Mucosa of descending colon (tissue), 3 donors: ENCODE measurements around the gene RBM26. TPM values are rescaled to one million over a fixed set of nuclear protein-coding genes. Genes with fewer than 3 reads are reported as not detected.

Experiments
- ATAC-seq: fragments of 200-7000 bp; cut with Tn5 transposase; one replicate; pipeline ENCODE4 v1.9.1; 2020; ENCODE audit warnings: mild to moderate bottlenecking, moderate library complexity
- DNase-seq, 3 donors: peaks; one replicate each; pipeline ENCODE4 v3.0.0-alpha.2; 2020
- H3K36me3 ChIP-seq: fragments of 200-600 bp; one replicate; pipeline ENCODE4 v1.8.0; 2021; ENCODE audit warnings: low read depth, mild to moderate bottlenecking
- H3K4me1 ChIP-seq: fragments of 200-600 bp; one replicate; pipeline ENCODE4 v1.8.0; 2021; ENCODE audit warnings: low read depth, mild to moderate bottlenecking
- H3K4me3 ChIP-seq: fragments of 200-600 bp; one replicate; pipeline ENCODE4 v1.8.0; 2021; ENCODE audit warnings: mild to moderate bottlenecking
- H3K9me3 ChIP-seq: fragments of 200-600 bp; one replicate; pipeline ENCODE4 v1.8.0; 2021; ENCODE audit warnings: mild to moderate bottlenecking
- CTCF ChIP-seq: fragments of 200-600 bp; IDR thresholded peaks from one replicate; pipeline ENCODE4 v1.8.0; 2022; ENCODE audit warnings: antibody characterized with exemption, mild to moderate bottlenecking
- intact Hi-C, 2 donors: fragments of 100-400 bp; cut with DNase I in 1 of 2; cut with micrococcal nuclease in 1 of 2; formaldehyde crosslinking; loops; one replicate each; pipeline versions ENCODE4 v1.11.0 to v1.11.1; 2022; cut with DNase I, micrococcal nuclease
- total RNA-seq, 3 donors: library from RNA; stranded (reverse); fragmentation: NEBNext Ultra II Directional in 2 of 3; extraction: Animal tissue kit (Norgen Biotek cat#: 25700) in 2 of 3; gene quantifications; one replicate each; pipeline versions ENCODE4 v1.2.1 to v1.2.4, GENCODE V29; 2021 to 2023
- donor health status: DM: no; HTN: no; CAD: no; lungs with moderate emphysema.
- donor health status: DM: no; HTN: no; CAD: no.
- donor health status: DM: no; HTN: yes; CAD: no.

The RBM26 gene
- total RNA-seq, 3 donors from 2014 or later = 34.0 to 42.8 (median 35.6) TPM

DNA sequence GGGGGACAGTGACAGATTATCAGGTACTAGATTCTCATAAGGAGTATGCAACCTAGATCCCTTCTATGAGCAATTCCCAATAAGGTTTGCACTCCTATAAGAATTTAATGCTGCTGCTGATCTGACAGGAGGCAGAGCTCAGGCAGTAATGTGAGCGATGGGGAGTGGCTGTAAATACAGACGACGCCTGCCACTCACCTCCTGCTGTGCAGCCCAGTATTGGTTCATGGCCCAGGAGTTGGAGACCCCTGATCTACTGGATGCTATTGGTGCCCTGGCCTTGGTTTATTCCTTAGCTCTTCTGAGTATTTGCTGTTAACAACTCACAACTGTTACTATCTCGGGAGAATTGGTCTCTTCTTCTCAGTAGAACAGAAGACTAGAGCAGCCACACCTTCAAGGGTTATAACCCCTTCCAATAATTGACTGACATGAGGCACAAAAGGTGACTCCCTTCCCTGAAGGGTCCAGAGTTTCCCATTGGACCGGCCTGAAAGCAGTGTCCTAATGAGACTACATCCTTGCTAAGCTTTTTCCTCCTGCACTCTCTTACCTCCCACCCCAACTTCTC is 35.0 kb upstream of the RBM26 start:
- ATAC-seq = peak; percentile 87
- no peak overlapping the region for H3K4me3 ChIP-seq
- peak; percentile 54 to 66 (median 56) for DNase-seq

DNA sequence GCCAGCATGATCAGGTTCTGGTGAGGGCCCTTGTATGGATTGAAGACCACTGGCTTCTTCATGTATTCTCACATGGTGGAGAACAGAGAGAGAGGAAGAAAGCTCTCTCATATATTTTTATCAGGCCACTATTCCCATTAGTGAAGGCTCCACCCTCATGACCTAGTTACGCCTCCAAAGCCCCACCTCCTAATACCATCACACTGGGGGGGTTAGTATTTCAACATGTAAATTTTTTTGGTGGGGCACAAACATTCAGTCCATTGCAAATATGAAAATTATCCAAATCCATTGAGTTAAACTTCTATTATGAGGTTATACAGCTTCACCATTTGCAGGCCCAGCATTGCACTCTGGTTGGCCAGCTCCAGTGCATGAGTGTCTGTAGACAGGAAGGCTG is 33.2 kb upstream of the RBM26 start:
- Histone ChIP-seq H3K9me3 (no peaks in the 10 kb centered on the region), H3K4me1 (peaks cover 22% of the 10 kb centered on the region), H3K36me3 (no peaks in the 10 kb centered on the region), H3K4me3 (no peak overlapping the region)
- intact Hi-C loops = no loop called here
- ATAC-seq (no peak), DNase-seq (no peak)
- TF ChIP-seq CTCF = no peak

More for the DNA sequence above, 35.0 kb upstream of the RBM26 start:
- no peak for TF ChIP-seq CTCF
- intact Hi-C loops = no loop called here
- Histone ChIP-seq H3K36me3 (no peaks in the 10 kb centered on the region), H3K9me3 (no peaks in the 10 kb centered on the region), H3K4me1 (peaks cover 22% of the 10 kb centered on the region)

DNA sequence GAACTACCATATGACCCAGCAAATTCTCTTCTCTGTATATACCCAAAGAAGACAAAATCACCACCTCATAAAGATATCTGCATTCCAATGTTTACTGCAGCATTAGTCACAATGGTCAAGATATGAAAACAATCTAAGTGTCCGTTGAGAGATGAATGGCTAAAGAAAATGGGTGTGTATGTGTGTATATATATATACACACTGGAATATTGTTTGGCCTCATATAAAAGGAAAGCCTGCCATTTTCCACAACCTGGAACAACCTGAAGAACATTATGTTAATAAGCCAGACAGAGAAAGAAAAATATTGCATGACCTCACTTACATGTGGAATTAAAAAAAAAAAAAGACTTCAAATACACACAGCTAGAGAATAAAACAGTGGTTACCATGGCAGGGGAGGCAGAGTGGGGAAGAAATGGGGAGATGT is 29.5 kb upstream of the RBM26 start:
- Histone ChIP-seq H3K9me3 (no peaks in the 10 kb centered on the region), H3K4me3 (no peak overlapping the region), H3K4me1 (peaks cover 12% of the 10 kb centered on the region), H3K36me3 (no peaks in the 10 kb centered on the region)
- ATAC-seq = peak; percentile 97
- no peak for TF ChIP-seq CTCF
- peak in 1 of 3 donors; percentile 34 for DNase-seq
- intact Hi-C loops = no loop called here

- intact Hi-C loops = no loop called here
- TF ChIP-seq CTCF = no peak
- Histone ChIP-seq H3K4me3 (no peak overlapping the region), H3K36me3 (no peaks in the 10 kb centered on the region), H3K4me1 (peaks cover 3% of the 10 kb centered on the region), H3K9me3 (no peaks in the 10 kb centered on the region)
- ATAC-seq = no peak
- DNase-seq = no peak
Observed at GRCh38 chr13:79434556-79434955, 28.5 kb upstream of the RBM26 start.

DNA sequence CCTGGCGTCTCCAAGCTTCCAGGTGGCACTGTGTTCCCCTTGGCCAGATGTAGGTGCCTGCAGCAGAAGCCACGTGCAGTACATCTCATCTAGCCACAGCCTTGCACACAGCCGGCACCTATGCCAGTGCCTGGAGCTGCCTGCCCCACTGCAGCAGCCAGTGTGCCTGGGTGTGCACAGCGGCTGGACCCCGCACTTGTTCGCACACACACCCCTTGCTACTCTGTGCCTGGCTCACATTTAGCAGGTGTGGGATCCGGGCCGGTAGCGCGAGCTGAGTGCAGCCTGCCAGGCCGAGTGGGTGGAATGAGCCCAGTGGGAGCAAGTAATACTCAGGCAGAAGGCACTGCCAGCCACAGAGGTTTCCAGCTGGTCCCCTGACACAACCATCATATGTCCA is 26.9 kb upstream of the RBM26 start:
- no peak for DNase-seq

More for the DNA sequence above, 26.9 kb upstream of the RBM26 start:
- no peak for TF ChIP-seq CTCF
- Histone ChIP-seq H3K4me1 (no peaks in the 10 kb centered on the region), H3K36me3 (no peaks in the 10 kb centered on the region), H3K4me3 (no peak overlapping the region), H3K9me3 (no peaks in the 10 kb centered on the region)
- intact Hi-C loops = no loop called here
- no peak for ATAC-seq
